Osteoblast (primary cell): ENCODE results near the gene SLC1A2. TPM values are rescaled to one million over a fixed set of nuclear protein-coding genes. Genes with fewer than 3 reads are reported as not detected.

ENCODE experiments used
- DNase-seq: peaks from one replicate; pipeline ENCODE4 v3.0.0; 2011; ENCODE audit warnings: low spot score, mixed read lengths; ENCODE audit not compliant: insufficient read length; ENCODE audit errors: missing footprints
- H2AFZ ChIP-seq: 2 replicates; pipeline ENCODE4 v1.6.0; 2011; ENCODE audit warnings: mild to moderate bottlenecking, low read length
- H3K27ac ChIP-seq: 2 replicates; pipeline ENCODE4 v1.5.1; 2011; ENCODE audit warnings: mild to moderate bottlenecking, low read depth, low read length, moderate library complexity
- H3K27me3 ChIP-seq: 2 replicates; pipeline ENCODE4 v1.6.0; 2012; ENCODE audit warnings: mild to moderate bottlenecking, control low read depth, inconsistent platforms, low read length, moderate library complexity; ENCODE audit not compliant: insufficient read depth
- H3K36me3 ChIP-seq: 2 replicates; pipeline ENCODE4 v1.5.1; 2011; ENCODE audit warnings: mild to moderate bottlenecking, low read length, control low read depth, moderate library complexity; ENCODE audit not compliant: insufficient read depth
- H3K4me1 ChIP-seq: 2 replicates; pipeline ENCODE4 v1.5.1; 2011; ENCODE audit warnings: mild to moderate bottlenecking, low read length, control low read depth, moderate library complexity; ENCODE audit not compliant: insufficient read depth
- H3K4me2 ChIP-seq: 2 replicates; pipeline ENCODE4 v1.6.0; 2011; ENCODE audit warnings: mild to moderate bottlenecking, low read length; ENCODE audit not compliant: insufficient read depth
- H3K4me3 ChIP-seq: fragments of 200-600 bp; sonication (generic); 3 replicates; pipeline ENCODE4 v1.5.1; 2012; ENCODE audit warnings: mild to moderate bottlenecking, low read length, inconsistent platforms; ENCODE audit not compliant: insufficient read depth
- H3K79me2 ChIP-seq: 2 replicates; pipeline ENCODE4 v1.6.0; 2012; ENCODE audit warnings: mild to moderate bottlenecking, low read length, control low read depth, inconsistent platforms; ENCODE audit not compliant: insufficient read depth
- H3K9me3 ChIP-seq: 2 replicates; pipeline ENCODE4 v1.5.1; 2011; ENCODE audit warnings: low read depth, low read length, control low read depth
- H4K20me1 ChIP-seq: 2 replicates; pipeline ENCODE4 v1.6.0; 2012; ENCODE audit warnings: mild to moderate bottlenecking, low read length, control low read depth; ENCODE audit not compliant: insufficient read depth
- total RNA-seq: library from RNA; depleted of rRNA; stranded (reverse); fragments of >200 nt; gene quantifications from 2 replicates; pipeline ENCODE4 v1.2.3, GENCODE V29; 2012
- TF ChIP-seq, protein P1 (sequence below): IDR thresholded peaks from 2 replicates; pipeline ENCODE4 v1.5.1; 2011; ENCODE audit warnings: mild to moderate bottlenecking, low read depth, low read length, moderate library complexity; ENCODE audit errors: extremely low read depth

Gene SLC1A2
- total RNA-seq, 1 donor: 0.72 TPM

DNA sequence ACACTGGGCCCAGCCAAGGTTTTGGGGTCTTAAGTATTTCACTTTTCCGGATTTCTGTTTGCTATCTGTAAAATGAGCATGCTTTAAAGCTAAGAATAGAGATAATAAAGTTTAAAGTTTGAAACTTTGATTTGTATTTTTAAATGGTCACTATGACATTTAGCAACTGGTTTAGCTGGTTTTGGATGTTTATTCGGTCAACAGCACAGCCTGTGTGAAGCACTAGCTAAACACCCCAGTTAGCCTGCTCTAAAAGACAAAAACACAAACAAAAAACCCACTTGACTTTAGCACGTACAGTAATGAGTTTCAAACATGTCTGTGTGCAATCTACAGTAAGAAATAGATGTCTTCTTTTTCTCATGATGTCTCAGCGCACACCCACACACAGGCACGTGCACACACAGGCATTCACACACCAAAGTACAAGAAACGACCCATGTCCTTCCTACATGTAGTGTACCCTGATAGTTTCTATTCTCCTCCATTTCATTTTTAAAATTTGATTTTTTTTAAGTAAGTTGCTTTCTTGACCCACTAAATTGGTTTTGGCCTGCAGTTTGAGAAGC is 29.4 kb downstream of the SLC1A2 start:
- DNase-seq: no peak
- Histone ChIP-seq H2AFZ (peak overlapping the region; percentile 15), H3K79me2 (no peaks in the 10 kb centered on the region), H3K27me3 (no peaks in the 10 kb centered on the region), H3K4me2 (no peak overlapping the region), H4K20me1 (no peaks in the 10 kb centered on the region), H3K4me1 (peaks cover 15% of the 10 kb centered on the region), H3K9me3 (no peaks in the 10 kb centered on the region), H3K27ac (no peak overlapping the region), H3K4me3 (no peak overlapping the region), H3K36me3 (no peaks in the 10 kb centered on the region)
- TF ChIP-seq, protein P1, sequence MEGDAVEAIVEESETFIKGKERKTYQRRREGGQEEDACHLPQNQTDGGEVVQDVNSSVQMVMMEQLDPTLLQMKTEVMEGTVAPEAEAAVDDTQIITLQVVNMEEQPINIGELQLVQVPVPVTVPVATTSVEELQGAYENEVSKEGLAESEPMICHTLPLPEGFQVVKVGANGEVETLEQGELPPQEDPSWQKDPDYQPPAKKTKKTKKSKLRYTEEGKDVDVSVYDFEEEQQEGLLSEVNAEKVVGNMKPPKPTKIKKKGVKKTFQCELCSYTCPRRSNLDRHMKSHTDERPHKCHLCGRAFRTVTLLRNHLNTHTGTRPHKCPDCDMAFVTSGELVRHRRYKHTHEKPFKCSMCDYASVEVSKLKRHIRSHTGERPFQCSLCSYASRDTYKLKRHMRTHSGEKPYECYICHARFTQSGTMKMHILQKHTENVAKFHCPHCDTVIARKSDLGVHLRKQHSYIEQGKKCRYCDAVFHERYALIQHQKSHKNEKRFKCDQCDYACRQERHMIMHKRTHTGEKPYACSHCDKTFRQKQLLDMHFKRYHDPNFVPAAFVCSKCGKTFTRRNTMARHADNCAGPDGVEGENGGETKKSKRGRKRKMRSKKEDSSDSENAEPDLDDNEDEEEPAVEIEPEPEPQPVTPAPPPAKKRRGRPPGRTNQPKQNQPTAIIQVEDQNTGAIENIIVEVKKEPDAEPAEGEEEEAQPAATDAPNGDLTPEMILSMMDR: no peak

GRCh38 chr11:35389112-35389511 is 30.2 kb downstream of the SLC1A2 start:
- H2AFZ ChIP-seq: no peak overlapping the region
- H3K27me3 ChIP-seq: no peaks in the 10 kb centered on the region
- H3K36me3 ChIP-seq: no peaks in the 10 kb centered on the region
- no peak overlapping the region for H3K27ac ChIP-seq
- H3K9me3 ChIP-seq: no peaks in the 10 kb centered on the region
- H4K20me1 ChIP-seq: no peaks in the 10 kb centered on the region
- TF ChIP-seq, protein P1: no peak
- no peak overlapping the region for H3K4me2 ChIP-seq
- no peak overlapping the region for H3K4me3 ChIP-seq
- no peak for DNase-seq
- H3K79me2 ChIP-seq: no peaks in the 10 kb centered on the region
- H3K4me1 ChIP-seq: peaks cover 15% of the 10 kb centered on the region

- Histone ChIP-seq H3K27ac (no peak overlapping the region), H4K20me1 (no peaks in the 10 kb centered on the region), H2AFZ (no peak overlapping the region), H3K27me3 (no peaks in the 10 kb centered on the region), H3K79me2 (no peaks in the 10 kb centered on the region), H3K9me3 (no peaks in the 10 kb centered on the region), H3K4me1 (peaks cover 15% of the 10 kb centered on the region), H3K4me2 (no peak overlapping the region), H3K4me3 (no peak overlapping the region), H3K36me3 (no peaks in the 10 kb centered on the region)
- TF ChIP-seq, protein P1: no peak
- DNase-seq: no peak
These were observed 31.3 kb downstream of the SLC1A2 start for GRCh38 chr11:35388061-35388460.

GRCh38 chr11:35387111-35387982 is 32.0 kb downstream of the SLC1A2 start:
- Histone ChIP-seq H3K36me3 (no peaks in the 10 kb centered on the region), H2AFZ (no peak overlapping the region), H3K79me2 (no peaks in the 10 kb centered on the region), H4K20me1 (no peaks in the 10 kb centered on the region), H3K4me1 (peaks cover 15% of the 10 kb centered on the region), H3K4me2 (no peak overlapping the region), H3K27ac (no peak overlapping the region), H3K27me3 (no peaks in the 10 kb centered on the region), H3K4me3 (no peak overlapping the region), H3K9me3 (no peaks in the 10 kb centered on the region)
- no peak for DNase-seq
- TF ChIP-seq, protein P1: peak; percentile 59
